Urinary bladder (tissue), 4 donors: ENCODE measurements around the gene CD300H. TPM values are rescaled to one million over a fixed set of nuclear protein-coding genes. Genes with fewer than 3 reads are reported as not detected.
"Not testable (repeated sequence)": the region's sequence is repeated elsewhere in the genome, so short reads cannot be mapped to it uniquely, and the experiment has no call there.

Experiments
- DNase-seq: peaks from one replicate; pipeline ENCODE4 v3.0.0-alpha.2; 2015; ENCODE audit errors: extremely low spot score
- H3K27ac ChIP-seq: one replicate; pipeline ENCODE4 v1.5.1; 2013; ENCODE audit warnings: low read depth, mild to moderate bottlenecking, moderate library complexity
- H3K36me3 ChIP-seq: one replicate; pipeline ENCODE4 v1.6.1; 2013; ENCODE audit warnings: mild to moderate bottlenecking, moderate library complexity; ENCODE audit not compliant: insufficient read depth
- H3K4me1 ChIP-seq: one replicate; pipeline ENCODE4 v1.6.1; 2013; ENCODE audit warnings: mild to moderate bottlenecking, moderate library complexity; ENCODE audit not compliant: insufficient read depth
- H3K4me3 ChIP-seq: one replicate; pipeline ENCODE4 v1.5.1; 2013; ENCODE audit warnings: low read depth, low read length
- WGBS: extraction: QIAGEN DNeasy Blood & Tissue Kit; methylation state at CpG from one replicate; pipeline ENCODE4 v1.1.7; 2013; 5-methylcytosine and 5-hydroxymethylcytosine counted together
- polyA plus RNA-seq: library from polyadenylated mRNA; stranded (reverse); fragments of 200-250 nt; gene quantifications from one replicate; pipeline ENCODE4 v1.2.3, GENCODE V29; 2013
- total RNA-seq: library from RNA; depleted of rRNA; stranded (reverse); fragments of >200 nt; gene quantifications from one replicate; pipeline ENCODE4 v1.2.3, GENCODE V29; 2014
- donor health status: healthy with polysubstance abuse.
- donor health status: healthy.

CD300H gene
- total and polyA plus RNA-seq, 2 donors, result 0.18 TPM; not detected in 1

- no peak overlapping the region for H3K27ac ChIP-seq
- H3K36me3 ChIP-seq, result no peaks in the 10 kb centered on the region
- no peak overlapping the region for H3K4me3 ChIP-seq
- H3K4me1 ChIP-seq, result no peaks in the 10 kb centered on the region
- 79% methylated on average over 11 of the region's 11 CpGs for WGBS
- no peak for DNase-seq
Observed at GRCh38 chr17:74524653-74525464, 42.5 kb downstream of the CD300H start.

DNA sequence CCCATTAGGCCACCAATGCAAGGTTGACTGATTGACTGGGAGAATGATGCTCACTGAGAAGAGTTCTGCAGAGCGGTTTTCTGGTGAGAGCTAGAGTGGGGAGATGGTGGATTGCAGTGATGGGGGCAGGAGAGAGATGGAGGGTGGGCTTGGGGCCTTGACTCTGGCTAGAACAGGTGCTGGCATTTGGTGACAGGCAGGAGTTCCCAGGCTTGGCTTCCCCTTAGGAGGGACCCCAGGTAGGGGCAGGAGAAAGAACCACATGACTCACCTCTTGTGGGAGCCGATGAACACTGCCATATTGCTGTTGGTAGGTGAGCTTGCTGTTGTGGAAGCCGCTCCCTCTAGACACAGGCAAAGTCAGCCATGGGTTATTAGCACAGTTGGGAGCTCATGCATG is 44.0 kb downstream of the CD300H start:
- Histone ChIP-seq H3K27ac (no peak overlapping the region), H3K4me3 (no peak overlapping the region), H3K36me3 (no peaks in the 10 kb centered on the region), H3K4me1 (no peaks in the 10 kb centered on the region)
- no peak for DNase-seq
- 85% methylated on average over 3 of the region's 3 CpGs for WGBS

GRCh38 chr17:74522381-74523105 is 44.8 kb downstream of the CD300H start:
- WGBS, result 84% methylated on average over 10 of the region's 10 CpGs
- Histone ChIP-seq H3K4me1 (no peaks in the 10 kb centered on the region), H3K36me3 (no peaks in the 10 kb centered on the region), H3K4me3 (no peak overlapping the region), H3K27ac (no peak overlapping the region)
- DNase-seq, result no peak

- 81% methylated on average over 9 of the region's 9 CpGs for WGBS
- Histone ChIP-seq H3K4me1 (no peaks in the 10 kb centered on the region), H3K27ac (no peak overlapping the region), H3K4me3 (no peak overlapping the region), H3K36me3 (no peaks in the 10 kb centered on the region)
- DNase-seq, result no peak
Observed at GRCh38 chr17:74521701-74522201, 45.6 kb downstream of the CD300H start.

- H3K36me3 ChIP-seq, result no peaks in the 10 kb centered on the region
- no peaks in the 10 kb centered on the region for H3K4me1 ChIP-seq
- no peak overlapping the region for H3K27ac ChIP-seq
- WGBS, result 88% methylated on average over 21 of the region's 21 CpGs
- DNase-seq, result no peak
- H3K4me3 ChIP-seq, result no peak overlapping the region
Observed at GRCh38 chr17:74520790-74521480, 46.4 kb downstream of the CD300H start.

DNA sequence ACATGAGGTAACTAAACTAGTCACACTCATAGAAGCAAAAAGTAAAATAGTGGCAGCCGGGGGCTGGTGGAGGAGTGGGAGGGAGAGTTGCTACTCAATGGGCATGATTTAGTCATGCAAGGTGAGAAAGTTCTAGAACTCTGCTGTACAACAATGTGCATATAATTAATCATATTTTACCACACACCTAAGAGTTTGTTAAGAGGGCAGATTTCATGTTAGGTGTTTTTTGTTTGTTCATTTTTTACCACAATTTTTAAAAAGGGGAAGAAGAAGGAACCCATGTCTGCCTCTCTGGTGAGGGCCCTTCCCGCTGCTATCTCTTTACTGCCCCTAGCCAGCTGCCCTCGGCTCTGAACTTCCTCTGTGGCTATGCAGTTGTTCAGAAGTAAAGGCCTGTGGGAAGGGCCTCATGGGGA is 47.3 kb downstream of the CD300H start:
- Histone ChIP-seq H3K36me3 (no peaks in the 10 kb centered on the region), H3K4me3 (no peak overlapping the region), H3K4me1 (no peaks in the 10 kb centered on the region), H3K27ac (no peak overlapping the region)
- 72% methylated on average over 3 of the region's 3 CpGs for WGBS
- DNase-seq, result no peak

- 81% methylated on average over 6 of the region's 6 CpGs for WGBS
- not testable (repeated sequence) for DNase-seq, H3K36me3 ChIP-seq, H3K4me3 ChIP-seq, H3K27ac ChIP-seq, H3K4me1 ChIP-seq
Observed at GRCh38 chr17:74518413-74518981, 48.8 kb downstream of the CD300H start.

GRCh38 chr17:74516561-74517328 is 50.6 kb downstream of the CD300H start:
- 85% methylated on average over 3 of the region's 3 CpGs for WGBS
- Histone ChIP-seq H3K27ac (no peak overlapping the region), H3K4me3 (no peak overlapping the region), H3K36me3 (no peaks in the 10 kb centered on the region), H3K4me1 (no peaks in the 10 kb centered on the region)
- DNase-seq, result no peak

DNA sequence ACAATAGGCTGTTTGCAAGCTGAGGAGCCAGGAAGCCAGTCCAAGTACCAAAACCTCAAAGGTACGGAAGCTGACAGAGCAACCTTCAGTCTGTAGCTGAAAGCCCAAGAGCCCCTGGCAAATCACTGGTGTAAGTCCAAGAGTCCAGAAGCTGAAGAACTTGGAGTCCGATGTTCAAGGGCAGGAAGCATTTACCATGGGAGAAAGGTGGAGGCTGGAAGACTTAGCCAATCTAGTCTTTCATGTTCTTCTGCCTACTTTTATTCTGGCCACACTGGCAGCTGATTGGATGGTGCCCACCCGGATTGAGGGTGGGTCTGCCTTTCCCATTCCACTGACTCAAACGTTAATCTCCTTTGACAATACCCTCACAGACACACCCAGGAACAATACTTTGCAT is 51.4 kb downstream of the CD300H start:
- H3K27ac ChIP-seq, result no peak overlapping the region
- no peak for DNase-seq
- no peak overlapping the region for H3K4me3 ChIP-seq
- no peaks in the 10 kb centered on the region for H3K4me1 ChIP-seq
- H3K36me3 ChIP-seq, result no peaks in the 10 kb centered on the region
- 81% methylated on average over 4 of the region's 4 CpGs for WGBS

DNA sequence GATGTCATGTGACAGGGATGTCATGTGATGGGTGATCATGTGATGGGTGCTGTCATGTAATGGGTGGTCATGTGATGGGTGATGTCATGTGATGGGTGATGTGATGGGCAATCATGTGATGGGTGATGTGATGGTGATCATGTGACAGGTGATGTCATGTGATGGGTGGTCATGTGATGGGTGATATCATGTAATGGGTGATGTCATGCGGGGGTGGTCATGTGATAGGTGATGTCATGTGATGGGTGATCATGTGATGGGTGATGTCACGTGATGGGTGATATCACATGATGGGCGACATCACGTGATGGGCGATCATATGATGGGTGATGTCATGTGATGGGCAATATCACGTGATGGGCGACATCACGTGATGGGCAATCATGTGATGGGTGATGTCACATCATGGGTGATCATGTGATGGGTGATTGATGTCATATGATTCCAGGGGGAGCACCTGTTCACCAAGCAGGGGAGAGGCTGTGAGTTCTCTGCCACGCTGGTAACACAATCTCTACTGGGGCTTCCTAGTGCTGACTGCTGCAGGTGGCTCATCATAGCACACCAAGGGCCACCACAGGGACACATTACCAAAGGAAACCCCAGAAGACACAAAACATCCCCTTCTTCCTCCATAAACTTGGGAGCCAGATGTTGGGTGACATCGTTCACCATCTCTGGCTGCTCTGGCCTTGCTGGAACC is 52.5 kb downstream of the CD300H start:
- WGBS, result 95% methylated on average over 10 of the region's 10 CpGs
- Histone ChIP-seq H3K4me3 (no peak overlapping the region), H3K36me3 (no peaks in the 10 kb centered on the region), H3K4me1 (no peaks in the 10 kb centered on the region), H3K27ac (no peak overlapping the region)
- no peak for DNase-seq

GRCh38 chr17:74513987-74514631 is 53.2 kb downstream of the CD300H start:
- no peak for DNase-seq
- 70% methylated on average over 3 of the region's 3 CpGs for WGBS
- no peak overlapping the region for H3K27ac ChIP-seq
- H3K4me3 ChIP-seq, result no peak overlapping the region
- no peaks in the 10 kb centered on the region for H3K36me3 ChIP-seq
- H3K4me1 ChIP-seq, result no peaks in the 10 kb centered on the region

DNA sequence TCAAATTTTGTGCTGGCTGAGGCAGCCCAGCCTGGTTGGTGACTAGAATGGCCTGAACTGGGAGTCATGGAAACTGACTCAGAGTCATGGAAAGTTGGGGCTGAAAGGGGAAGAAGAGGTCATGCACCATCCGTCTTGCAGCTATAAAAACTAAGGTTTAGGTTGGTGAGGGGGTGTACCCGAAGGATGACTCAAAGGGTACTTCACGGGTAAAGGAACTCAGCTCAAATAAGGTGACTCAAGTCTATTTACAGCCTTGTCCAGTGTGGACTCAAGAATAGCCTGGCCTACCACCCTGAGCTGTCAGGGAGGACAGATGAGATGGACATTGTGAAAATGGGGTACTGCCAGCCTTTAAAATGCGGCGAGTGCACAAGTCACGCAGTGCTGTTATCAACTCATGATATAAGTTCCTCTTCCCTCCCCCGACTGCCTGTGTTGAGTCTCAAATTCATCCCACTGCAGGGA is 54.7 kb downstream of the CD300H start:
- no peak for DNase-seq
- H3K4me3 ChIP-seq, result no peak overlapping the region
- no peak overlapping the region for H3K27ac ChIP-seq
- H3K36me3 ChIP-seq, result no peaks in the 10 kb centered on the region
- H3K4me1 ChIP-seq, result no peaks in the 10 kb centered on the region
- 56% methylated on average over 7 of the region's 7 CpGs for WGBS
